Astrocyte (in vitro differentiated cells and primary cell): Measurements from ENCODE around the gene SMCO3. TPM values are rescaled to one million over a fixed set of nuclear protein-coding genes. Genes with fewer than 3 reads are reported as not detected.

Experiments
- DNase-seq: peaks from one replicate; pipeline ENCODE4 v3.0.0-alpha.2; 2010; ENCODE audit warnings: low read depth
- FAIRE-seq: peaks from 2 replicates; lab custom pipeline; 2011; peaks lifted over from hg19 to GRCh38; lab: Jason Lieb, UNC
- H2AFZ ChIP-seq: 2 replicates; pipeline ENCODE4 v1.6.0; 2012; ENCODE audit warnings: low read depth, low read length, inconsistent platforms
- H3K27ac ChIP-seq: 2 replicates; pipeline ENCODE4 v1.5.1; 2011; ENCODE audit warnings: low read depth, low read length, inconsistent platforms
- H3K27me3 ChIP-seq: 2 replicates; pipeline ENCODE4 v1.6.0; 2011; ENCODE audit warnings: low read length, inconsistent platforms; ENCODE audit not compliant: insufficient read depth
- H3K36me3 ChIP-seq: 2 replicates; pipeline ENCODE4 v1.5.1; 2011; ENCODE audit warnings: low read length, inconsistent platforms; ENCODE audit not compliant: insufficient read depth
- H3K4me1 ChIP-seq: 2 replicates; pipeline ENCODE4 v1.5.1; 2011; ENCODE audit warnings: low read length, inconsistent platforms; ENCODE audit not compliant: insufficient read depth
- H3K4me2 ChIP-seq: 2 replicates; pipeline ENCODE4 v1.6.0; 2012; ENCODE audit warnings: low read length, inconsistent platforms
- H3K4me3 ChIP-seq: 2 replicates; pipeline ENCODE4 v1.5.1; 2011; ENCODE audit warnings: low read depth, mild to moderate bottlenecking, low read length, inconsistent platforms; ENCODE audit not compliant: insufficient read depth
- H3K79me2 ChIP-seq: 2 replicates; pipeline ENCODE4 v1.6.0; 2012; ENCODE audit warnings: mild to moderate bottlenecking, low read length, inconsistent platforms; ENCODE audit not compliant: insufficient read depth
- H3K9ac ChIP-seq: 2 replicates; pipeline ENCODE4 v1.6.0; 2012; ENCODE audit warnings: mild to moderate bottlenecking, low read length, inconsistent platforms
- H3K9me3 ChIP-seq: 2 replicates; pipeline ENCODE4 v1.5.1; 2012; ENCODE audit warnings: low read depth, mild to moderate bottlenecking, low read length, inconsistent platforms; ENCODE audit not compliant: insufficient read depth
- H4K20me1 ChIP-seq: 2 replicates; pipeline ENCODE4 v1.6.0; 2012; ENCODE audit warnings: low read length, inconsistent platforms; ENCODE audit not compliant: insufficient read depth
- H3K27ac Mint-ChIP-seq: one replicate; pipeline ENCODE4 v1.8.0; 2021; ENCODE audit warnings: mild to moderate bottlenecking, mixed read lengths; ENCODE audit not compliant: unreplicated experiment
- H3K27me3 Mint-ChIP-seq: one replicate; pipeline ENCODE4 v1.8.0; 2021; ENCODE audit warnings: low read depth, mixed read lengths; ENCODE audit not compliant: unreplicated experiment
- H3K36me3 Mint-ChIP-seq: one replicate; pipeline ENCODE4 v1.8.0; 2021; ENCODE audit warnings: low read depth, mixed read lengths; ENCODE audit not compliant: unreplicated experiment
- H3K4me1 Mint-ChIP-seq: one replicate; pipeline ENCODE4 v1.8.0; 2021; ENCODE audit warnings: low read depth, mixed read lengths; ENCODE audit not compliant: unreplicated experiment
- H3K4me3 Mint-ChIP-seq: one replicate; pipeline ENCODE4 v1.8.0; 2021; ENCODE audit warnings: mild to moderate bottlenecking, moderate library complexity, mixed read lengths; ENCODE audit not compliant: unreplicated experiment
- H3K9me3 Mint-ChIP-seq: one replicate; pipeline ENCODE4 v1.8.0; 2021; ENCODE audit warnings: mild to moderate bottlenecking, mixed read lengths; ENCODE audit not compliant: unreplicated experiment
- CTCF ChIP-seq: IDR thresholded peaks from 2 replicates; pipeline ENCODE4 v1.5.1; 2011; ENCODE audit warnings: low read depth, mild to moderate bottlenecking, inconsistent platforms, low read length, moderate library complexity; ENCODE audit not compliant: insufficient read depth
- EZH2 ChIP-seq: IDR thresholded peaks from 2 replicates; pipeline ENCODE4 v1.6.1; 2012; ENCODE audit warnings: mild to moderate bottlenecking, low read length, inconsistent platforms; ENCODE audit not compliant: insufficient read depth
- total RNA-seq: library from RNA; stranded (reverse); gene quantifications from 2 replicates; pipeline ENCODE4 v1.2.1, GENCODE V29; 2021

Gene SMCO3
- total RNA-seq, 1 donor from 2014 or later: 0.57 TPM

GRCh38 chr12:14839262-14839661, 25.3 kb upstream of the SMCO3 start:
- Histone ChIP-seq H3K79me2 (no peaks in the 10 kb centered on the region), H3K4me3 (no peak overlapping the region), H3K27me3 (no peaks in the 10 kb centered on the region), H3K9ac (no peak overlapping the region), H2AFZ (no peak overlapping the region), H3K9me3 (no peaks in the 10 kb centered on the region), H3K27ac (no peak overlapping the region), H3K4me1 (peaks cover 26% of the 10 kb centered on the region), H3K4me2 (no peak overlapping the region), H4K20me1 (no peaks in the 10 kb centered on the region), H3K36me3 (no peaks in the 10 kb centered on the region)
- H3K36me3 Mint-ChIP-seq: no peaks in the 10 kb centered on the region
- H3K4me1 Mint-ChIP-seq: peaks cover 33% of the 10 kb centered on the region
- no peaks in the 10 kb centered on the region for H3K27me3 Mint-ChIP-seq
- H3K27ac Mint-ChIP-seq: no peak overlapping the region
- DNase-seq: no peak
- H3K9me3 Mint-ChIP-seq: no peaks in the 10 kb centered on the region
- no peak for FAIRE-seq
- TF ChIP-seq CTCF: no peak
- TF ChIP-seq EZH2: no peak
- no peak overlapping the region for H3K4me3 Mint-ChIP-seq

- peak; percentile 84 for FAIRE-seq
- Histone ChIP-seq H3K36me3 (no peaks in the 10 kb centered on the region), H3K4me2 (peak overlapping the region; percentile 83), H2AFZ (peak overlapping the region; percentile 24), H3K4me3 (peak overlapping the region; percentile 45), H4K20me1 (no peaks in the 10 kb centered on the region), H3K79me2 (no peaks in the 10 kb centered on the region), H3K9ac (peak overlapping the region; percentile 72), H3K9me3 (no peaks in the 10 kb centered on the region), H3K4me1 (peaks cover 24% of the 10 kb centered on the region), H3K27me3 (no peaks in the 10 kb centered on the region), H3K27ac (peak overlapping the region; percentile 97)
- Mint-ChIP-seq H3K9me3 (no peaks in the 10 kb centered on the region), H3K4me1 (peaks cover 30% of the 10 kb centered on the region), H3K27me3 (no peaks in the 10 kb centered on the region), H3K36me3 (no peaks in the 10 kb centered on the region), H3K4me3 (peak overlapping the region; percentile 61), H3K27ac (peak overlapping the region; percentile 99)
- peak; percentile 94 for DNase-seq
- TF ChIP-seq CTCF (no peak), EZH2 (no peak)
These were observed 22.6 kb upstream of the SMCO3 start for GRCh38 chr12:14836336-14837210.

GRCh38 chr12:14834509-14834908, 20.5 kb upstream of the SMCO3 start:
- Histone ChIP-seq H3K27me3 (no peaks in the 10 kb centered on the region), H3K4me2 (no peak overlapping the region), H2AFZ (no peak overlapping the region), H4K20me1 (no peaks in the 10 kb centered on the region), H3K27ac (no peak overlapping the region), H3K36me3 (no peaks in the 10 kb centered on the region), H3K79me2 (no peaks in the 10 kb centered on the region), H3K9me3 (no peaks in the 10 kb centered on the region), H3K9ac (no peak overlapping the region), H3K4me1 (peaks cover 22% of the 10 kb centered on the region), H3K4me3 (no peak overlapping the region)
- Mint-ChIP-seq H3K27me3 (no peaks in the 10 kb centered on the region), H3K4me3 (no peak overlapping the region), H3K36me3 (no peaks in the 10 kb centered on the region), H3K9me3 (no peaks in the 10 kb centered on the region), H3K4me1 (peaks cover 27% of the 10 kb centered on the region), H3K27ac (peak overlapping the region; percentile 67)
- FAIRE-seq (no peak), DNase-seq (no peak)
- TF ChIP-seq EZH2: no peak
- no peak for TF ChIP-seq CTCF
